ENCODE results near the gene PXDN.

DNA sequence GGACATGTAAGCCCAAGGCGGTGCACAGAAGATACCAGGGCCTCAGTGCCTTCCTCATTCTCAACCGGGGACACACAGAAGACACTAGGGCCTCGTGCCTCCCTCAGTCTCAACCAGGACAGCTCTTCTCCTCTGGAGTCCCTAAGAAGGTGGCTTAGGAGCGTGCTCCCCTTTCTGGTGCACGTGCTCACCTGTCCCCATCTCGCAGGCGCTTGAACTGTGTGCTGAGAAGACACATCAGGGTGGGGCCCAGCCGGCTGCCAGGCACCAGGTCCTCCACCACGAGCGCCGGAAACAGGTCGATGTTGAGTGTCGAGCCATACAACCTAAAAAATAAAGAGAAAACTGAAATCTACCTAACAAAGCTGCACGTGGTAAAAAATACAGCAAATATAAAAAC, 99.9 kb downstream of the PXDN start:
- TF ChIP-seq EZH2phosphoT487 (IDR thresholded peaks at IDR 0.05; ENCODE audit: low read length) (no peak), CTCF (IDR thresholded peaks at IDR 0.05; ENCODE audit: low read length) (no peak)

Measured in MM.1S (cell line).